HG03520 (cell line): ENCODE results near the gene ZNF324.
A peak's percentile ranks its signal among the peaks of the same experiment; 100 is the strongest.
"Not testable (repeated sequence)": the region's sequence is repeated elsewhere in the genome, so short reads cannot be mapped to it uniquely, and the experiment has no call there.

ENCODE experiments used
- ATAC-seq: cut with Tn5 transposase; IDR thresholded peaks from one replicate; pipeline ENCODE4 v1.9.1; 2021; ENCODE audit warnings: mild to moderate bottlenecking, moderate library complexity; ENCODE audit not compliant: unreplicated experiment

The ZNF324 gene

DNA sequence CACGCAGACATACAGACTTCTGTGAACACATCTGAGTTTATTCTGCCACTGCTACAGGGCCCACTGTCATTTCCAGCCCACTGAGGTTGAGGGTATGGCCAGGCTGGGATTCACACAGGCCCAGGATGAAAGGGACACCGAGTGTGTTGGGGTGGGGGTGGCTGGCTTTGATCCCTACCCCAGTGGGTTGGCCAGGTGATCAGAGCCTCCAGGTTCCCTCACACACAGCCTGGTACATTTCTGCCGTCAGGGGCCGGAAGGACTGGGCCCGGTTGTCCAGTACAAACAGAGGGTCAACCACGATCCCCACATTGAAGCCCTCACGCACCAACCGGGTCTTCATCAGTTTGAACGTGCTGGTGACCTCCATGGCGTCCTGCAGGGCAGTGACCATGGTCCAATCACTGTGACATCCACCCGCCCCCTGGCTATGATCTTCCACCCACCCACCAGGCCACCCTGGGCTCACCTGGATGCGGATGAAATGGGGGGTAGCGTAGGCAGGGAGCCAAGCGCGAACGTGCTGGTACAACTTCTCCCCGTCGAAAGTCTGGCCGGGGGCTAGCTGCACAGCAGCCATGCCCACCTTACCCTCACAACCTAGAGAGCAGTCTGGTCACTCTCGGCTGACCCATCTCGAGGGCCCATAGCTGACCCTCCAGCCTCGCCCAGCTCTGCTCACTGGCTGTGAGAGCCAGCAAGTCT is 31.6 kb downstream of the ZNF324 start:
- no peak for ATAC-seq

GRCh38 chr19:58499021-58499927 is 32.4 kb downstream of the ZNF324 start:
- peak; percentile 83 for ATAC-seq

DNA sequence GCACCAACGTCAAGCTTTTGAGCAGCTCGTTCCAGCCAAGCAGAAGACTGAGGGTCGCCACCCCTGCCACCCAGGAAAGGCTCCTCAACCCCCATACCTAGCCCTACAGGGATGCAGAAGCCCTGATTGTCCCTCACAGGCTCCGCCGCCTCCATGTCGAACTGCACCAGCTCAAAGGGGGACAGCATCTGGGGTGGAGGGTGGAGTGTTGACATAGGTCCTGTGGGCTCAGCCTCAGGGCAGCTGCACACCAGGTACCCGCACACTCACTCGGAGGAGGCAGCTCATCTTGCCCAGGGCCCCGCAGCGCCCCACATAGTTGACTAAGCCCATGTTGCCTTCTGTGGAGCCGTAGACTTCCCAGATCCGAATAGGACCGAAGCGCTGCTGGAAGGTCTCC is 33.4 kb downstream of the ZNF324 start:
- no peak for ATAC-seq

DNA sequence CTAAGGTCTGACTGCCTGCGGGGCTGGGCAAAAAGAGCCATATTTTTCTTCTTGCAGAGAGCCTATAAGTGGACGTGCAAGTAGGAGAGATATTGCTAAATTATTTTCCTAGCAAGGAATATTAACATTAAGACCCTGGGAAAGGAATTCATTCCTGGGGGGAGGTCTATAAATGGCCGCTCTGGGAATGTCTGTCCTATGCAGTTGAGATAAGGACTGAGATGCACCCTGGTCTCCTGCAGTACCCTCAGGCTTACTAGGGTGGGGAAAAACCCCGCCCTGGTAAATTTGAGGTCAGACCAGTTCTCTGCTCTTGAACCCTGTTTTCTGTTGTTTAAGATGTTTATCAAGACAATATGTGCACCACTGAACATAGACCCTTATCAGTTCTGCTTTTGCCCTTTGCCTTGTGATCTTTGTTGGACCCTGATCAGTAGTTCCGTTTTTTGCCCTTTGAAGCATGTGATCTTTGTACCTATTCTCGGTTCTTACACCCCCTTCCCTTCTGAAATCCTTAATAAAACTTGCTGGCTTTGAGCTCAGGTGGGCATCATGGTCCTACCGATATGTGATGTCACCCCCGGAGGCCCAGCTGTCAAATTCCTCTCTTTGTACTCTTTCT is 40.8 kb downstream of the ZNF324 start:
- not testable (repeated sequence) for ATAC-seq

GRCh38 chr19:58509731-58510083 is 42.8 kb downstream of the ZNF324 start:
- no peak for ATAC-seq

- no peak for ATAC-seq
Measured at GRCh38 chr19:58510084-58510862, 43.4 kb downstream of the ZNF324 start.

- ATAC-seq = no peak
Measured at GRCh38 chr19:58511353-58512208, 44.7 kb downstream of the ZNF324 start, which contains the start of gene SLC27A5. Gene SLC27A5, minus strand, starts transcription at chr19:58511992. Its CDS starts 37 bp downstream, at chr19:58511955.

- no peak for ATAC-seq
Measured at GRCh38 chr19:58513213-58513693, 46.4 kb downstream of the ZNF324 start.

DNA sequence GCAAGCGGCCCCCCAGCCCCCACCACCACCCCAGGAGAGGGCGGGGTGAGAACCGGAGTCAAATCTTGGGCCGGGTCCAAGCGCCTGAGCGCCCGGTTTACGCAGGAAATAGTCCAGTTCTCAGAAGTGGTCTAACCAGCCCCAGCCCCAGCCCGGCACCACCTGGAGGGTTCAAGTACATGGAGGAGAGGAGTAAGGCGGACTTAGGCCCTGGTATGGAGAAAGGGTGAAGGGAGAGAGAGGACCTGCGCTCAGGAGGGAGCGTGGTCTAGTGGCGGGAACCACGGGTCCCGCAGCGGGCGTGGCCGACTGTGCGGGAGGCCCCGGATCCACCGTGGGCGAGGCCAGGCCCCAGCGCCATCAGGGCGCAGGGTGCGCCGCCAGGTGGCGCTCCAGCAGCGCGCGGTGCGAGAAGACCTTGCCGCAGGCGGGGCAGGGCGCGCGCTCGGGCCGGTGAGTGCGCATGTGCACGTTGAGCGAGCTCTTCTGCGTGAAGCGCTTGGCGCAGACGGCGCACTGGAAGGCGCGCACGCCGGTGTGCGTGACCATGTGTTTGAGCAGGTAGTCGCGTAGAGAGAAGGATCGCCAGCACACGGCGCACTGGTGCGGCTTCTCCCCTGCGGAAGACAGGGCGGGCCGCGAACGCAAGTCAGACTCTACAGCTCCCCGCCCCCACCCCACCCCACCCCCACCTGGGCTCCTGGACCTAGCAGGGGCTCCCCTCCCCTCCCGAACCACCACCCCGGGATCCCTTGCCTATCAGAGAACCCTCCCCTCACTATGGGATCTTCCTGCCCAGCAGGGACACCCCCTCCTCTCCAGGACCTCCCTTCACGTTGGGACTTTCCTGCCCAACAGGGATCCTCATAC is 47.0 kb downstream of the ZNF324 start:
- peak; percentile 61 for ATAC-seq

GRCh38 chr19:58514564-58515022 is 47.7 kb downstream of the ZNF324 start:
- no peak for ATAC-seq

GRCh38 chr19:58515259-58515658 is 48.4 kb downstream of the ZNF324 start:
- no peak for ATAC-seq

DNA sequence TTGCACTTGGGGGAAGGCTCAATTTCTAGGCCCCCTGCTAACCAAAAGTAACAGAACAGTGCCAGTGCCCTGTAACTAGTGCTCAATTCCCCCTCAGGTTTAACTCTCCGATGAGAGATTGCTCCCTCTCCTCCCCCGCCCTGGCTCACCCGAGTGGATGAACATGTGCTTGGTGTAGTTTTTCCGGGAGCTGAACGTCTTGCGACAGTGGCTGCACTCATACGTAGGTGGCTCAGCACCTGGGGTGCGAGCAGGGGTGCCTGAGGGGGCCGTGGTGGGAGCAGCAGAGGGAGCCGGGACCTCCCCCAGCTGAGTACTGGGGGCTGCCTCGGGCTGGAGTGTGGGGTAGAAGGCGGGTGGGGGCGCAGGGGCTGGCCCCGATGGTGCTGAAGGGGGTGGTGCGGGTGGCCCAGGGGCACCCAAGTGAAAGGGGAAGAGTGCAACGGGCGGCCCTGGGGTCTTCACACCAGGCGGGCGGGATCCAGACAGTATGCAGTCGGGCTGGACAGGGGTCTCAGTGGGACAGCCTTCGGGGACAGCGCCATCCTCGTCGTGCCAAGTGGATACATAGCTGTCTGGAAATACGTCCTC is 49.5 kb downstream of the ZNF324 start:
- ATAC-seq = no peak

- ATAC-seq = no peak
Measured at GRCh38 chr19:58516964-58517833, 50.3 kb downstream of the ZNF324 start.

- no peak for ATAC-seq
Measured at GRCh38 chr19:58518256-58519086, 51.6 kb downstream of the ZNF324 start.

DNA sequence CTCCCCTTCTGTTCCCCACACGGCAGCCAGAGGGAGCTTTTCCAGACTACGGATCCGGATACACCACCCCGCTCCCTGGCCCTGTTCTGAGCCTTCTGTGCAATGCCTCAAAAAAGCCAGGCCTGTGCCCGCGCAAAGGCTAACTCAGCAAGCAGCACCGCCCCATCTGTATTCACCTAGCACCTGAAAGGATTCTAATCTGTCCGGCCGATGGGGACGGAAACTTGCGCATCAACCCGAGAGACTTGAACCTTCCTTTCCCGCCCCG is 52.1 kb downstream of the ZNF324 start:
- ATAC-seq = no peak

GRCh38 chr19:58519355-58520256 is 52.7 kb downstream of the ZNF324 start, which contains the start of gene ZBTB45:
Gene ZBTB45, minus strand, starts transcription at chr19:58519810. Its CDS starts 2,137 bp downstream, at chr19:58517673.
- ATAC-seq = peak; percentile 71
